Stimulated activated naive CD8-positive, alpha-beta T cell treated with anti-CD3 and anti-CD28 coated beads, Interleukin-15, Interleukin-2, amounts not matched to agents 100 U/mL and 50 U/mL, for 24 hours (primary cell): ENCODE measurements around the gene ETFA.
A peak's percentile ranks its signal among the peaks of the same experiment; 100 is the strongest.
"Not testable (repeated sequence)": the region's sequence is repeated elsewhere in the genome, so short reads cannot be mapped to it uniquely, and the experiment has no call there.

ENCODE experiments used
- ATAC-seq: fragments of 150-1000 bp; cut with Tn5 transposase; one replicate; pipeline ENCODE4 v1.10.0; 2021
- DNase-seq: peaks from one replicate; pipeline ENCODE4 v3.0.0; 2021

The ETFA gene

DNA sequence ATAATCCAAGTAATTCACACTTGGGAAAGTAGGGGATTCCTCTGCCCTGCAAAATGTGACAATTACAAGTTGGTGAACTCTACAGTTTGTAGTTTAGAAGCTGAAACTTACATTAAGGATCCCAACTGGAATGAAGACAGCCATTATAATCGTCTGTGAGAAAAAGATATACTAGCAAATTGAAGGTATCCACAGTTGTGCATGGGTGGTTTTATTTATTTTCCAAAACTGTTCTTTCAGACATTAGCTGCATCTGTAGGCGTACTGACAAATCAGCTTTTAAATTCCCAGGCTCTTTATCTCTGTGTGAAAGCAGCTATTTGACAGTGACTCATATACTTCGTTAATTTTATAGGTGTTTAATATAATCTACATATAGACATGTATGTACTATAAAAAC is 12.8 kb upstream of the ETFA start:
- no peak for ATAC-seq
- no peak for DNase-seq

GRCh38 chr15:76321602-76322001 is 10.3 kb upstream of the ETFA start:
- DNase-seq (no peak), ATAC-seq (no peak)

GRCh38 chr15:76321171-76321570 is 9.9 kb upstream of the ETFA start:
- DNase-seq (no peak), ATAC-seq (no peak)

GRCh38 chr15:76320012-76320411 is 8.7 kb upstream of the ETFA start:
- DNase-seq (no peak), ATAC-seq (no peak)

DNA sequence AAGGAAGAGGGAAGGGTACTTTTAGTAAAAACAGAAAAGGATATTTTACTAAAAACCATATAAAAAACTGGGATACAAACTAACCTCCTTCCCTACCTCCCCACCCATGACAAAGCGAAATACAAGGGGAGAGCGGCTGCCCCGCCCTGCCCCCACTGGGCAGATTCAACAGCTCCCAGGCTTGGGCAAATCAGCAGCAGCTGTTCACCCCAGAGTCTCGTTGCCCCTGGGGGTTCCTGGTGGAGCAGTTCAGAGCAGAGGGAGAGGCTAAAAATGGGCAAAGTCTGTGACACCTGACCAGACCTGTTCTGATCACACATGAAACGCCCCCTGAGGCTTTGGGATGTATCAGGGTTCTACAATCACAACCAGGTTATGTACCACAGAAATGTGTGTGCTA is 2.5 kb upstream of the ETFA start:
- DNase-seq (no peak), ATAC-seq (no peak)

- not testable (repeated sequence) for DNase-seq, ATAC-seq
Measured at GRCh38 chr15:76313175-76313567, 1.9 kb upstream of the ETFA start.

- no peak for DNase-seq
Measured at GRCh38 chr15:76312540-76313174, 1.4 kb upstream of the ETFA start.

DNA sequence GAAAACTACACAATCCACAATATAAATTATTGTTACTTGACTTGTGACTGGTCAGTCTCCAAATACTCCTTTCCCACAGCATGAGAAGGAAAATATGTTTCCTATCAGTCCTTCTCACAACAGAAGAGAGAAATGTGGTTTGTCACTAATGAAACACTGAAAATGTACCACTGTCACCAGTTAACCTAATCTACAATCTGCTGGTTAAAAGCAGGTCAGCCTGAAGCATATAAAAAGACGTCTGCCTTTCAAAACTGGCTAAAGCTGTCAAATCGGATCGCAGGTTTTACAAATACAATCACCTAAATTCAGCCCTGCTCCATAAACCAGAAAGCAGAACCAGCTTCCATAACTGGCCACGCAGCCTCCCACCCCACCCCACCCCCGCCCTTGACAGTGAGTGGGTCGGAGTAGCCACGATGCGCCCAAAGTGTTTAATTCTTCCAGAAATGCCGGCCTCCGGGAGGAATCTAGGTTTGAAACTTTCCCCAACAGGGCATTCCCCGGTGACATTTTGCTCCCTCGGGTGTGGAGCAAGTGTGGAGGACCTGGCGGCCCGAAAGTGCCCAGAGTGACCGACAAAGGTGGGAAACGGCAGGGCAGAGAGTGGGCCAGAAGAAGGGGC is 682 bp downstream of the ETFA start:
- DNase-seq: peak; percentile 30

More at GRCh38 chr15:76312540-76313174, 1.4 kb upstream of the ETFA start:
- no peak for ATAC-seq

GRCh38 chr15:76309601-76310330 is 1.5 kb downstream of the ETFA start:
- no peak for ATAC-seq
- no peak for DNase-seq

More for the DNA sequence above, 682 bp downstream of the ETFA start:
- ATAC-seq: peak; percentile 1

DNA sequence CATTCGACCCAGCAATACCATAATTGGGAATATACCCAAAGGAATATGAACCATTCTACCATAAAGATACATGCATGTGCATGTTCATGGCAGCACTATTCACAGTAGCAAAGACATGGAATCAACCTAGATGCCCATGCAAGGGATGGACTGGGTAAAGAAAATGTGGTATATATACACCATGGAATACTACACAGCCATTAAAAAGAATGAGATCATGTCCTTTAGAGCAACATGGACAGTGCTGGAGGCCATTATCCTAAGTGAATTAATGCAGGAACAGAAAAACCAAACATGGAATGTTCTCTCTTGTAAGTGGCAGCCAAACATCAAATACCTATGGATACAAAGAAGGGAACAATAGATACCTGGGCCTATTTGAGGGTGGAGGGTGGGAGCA is 7.4 kb downstream of the ETFA start:
- ATAC-seq: no peak

GRCh38 chr15:76299786-76300185 is 11.5 kb downstream of the ETFA start:
- ATAC-seq: no peak

More for the DNA sequence above, 7.4 kb downstream of the ETFA start:
- DNase-seq: no peak

DNA sequence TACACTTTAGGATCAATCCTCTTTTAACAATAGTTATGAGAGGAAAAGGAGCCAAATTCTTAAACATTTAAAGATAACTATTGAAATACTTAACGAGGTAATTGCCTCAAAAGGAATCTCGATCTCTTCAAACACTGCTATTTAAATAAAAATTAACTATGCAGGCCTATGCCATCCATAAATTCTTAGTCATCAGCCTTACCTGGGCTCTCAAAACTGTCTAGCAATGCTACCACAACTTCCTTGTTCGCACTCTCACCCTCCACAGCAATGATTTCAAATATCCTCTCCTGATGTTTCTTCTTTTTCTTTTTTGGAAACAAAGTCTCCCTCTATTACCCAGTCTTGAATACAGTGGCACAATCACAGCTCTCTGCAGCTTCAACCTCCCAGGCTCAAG is 12.3 kb downstream of the ETFA start:
- ATAC-seq (no peak), DNase-seq (no peak)

More at GRCh38 chr15:76299786-76300185, 11.5 kb downstream of the ETFA start:
- DNase-seq: no peak

- not testable (repeated sequence) for DNase-seq, ATAC-seq
Measured at GRCh38 chr15:76297951-76298350, 13.3 kb downstream of the ETFA start.

DNA sequence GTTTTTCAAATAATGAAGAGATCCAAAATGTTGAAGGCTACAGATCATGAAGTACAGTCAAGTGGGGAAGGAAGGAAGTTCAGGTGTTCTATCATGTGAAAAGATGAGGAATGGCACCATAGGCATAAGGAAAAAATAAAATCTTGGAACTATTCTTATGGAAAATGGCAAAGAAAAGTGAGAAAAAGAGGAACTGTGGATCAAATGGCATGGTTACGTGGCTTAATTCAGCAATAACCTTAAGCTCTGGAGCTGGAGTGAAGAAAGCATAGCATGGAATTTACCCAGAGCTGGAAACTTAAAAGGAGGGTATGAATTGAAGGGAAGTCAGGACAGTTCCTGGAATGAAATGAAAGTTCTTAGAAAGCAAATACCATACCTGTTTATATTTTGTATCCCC is 14.4 kb downstream of the ETFA start:
- ATAC-seq: no peak
- no peak for DNase-seq

- not testable (repeated sequence) for ATAC-seq, DNase-seq
Measured at GRCh38 chr15:76294463-76294862, 16.8 kb downstream of the ETFA start.

DNA sequence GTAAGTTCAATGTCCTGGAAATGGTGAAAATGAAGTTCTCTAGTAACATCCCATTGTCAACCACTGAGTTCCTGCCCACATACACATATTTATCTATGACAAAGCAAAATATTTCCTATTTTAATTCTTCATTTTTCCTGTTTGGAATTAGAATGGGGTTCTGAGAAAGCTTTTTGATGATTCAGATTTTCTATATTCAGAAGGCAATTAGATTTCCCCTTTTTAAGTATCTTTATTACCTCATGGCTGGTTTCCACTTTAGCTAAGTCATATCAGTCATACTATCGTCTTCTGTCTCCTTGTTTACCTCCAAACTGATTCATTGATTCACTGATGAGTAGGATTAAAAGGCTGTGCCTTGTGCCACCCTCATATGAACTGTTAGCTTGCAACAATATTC is 17.9 kb downstream of the ETFA start:
- no peak for DNase-seq

DNA sequence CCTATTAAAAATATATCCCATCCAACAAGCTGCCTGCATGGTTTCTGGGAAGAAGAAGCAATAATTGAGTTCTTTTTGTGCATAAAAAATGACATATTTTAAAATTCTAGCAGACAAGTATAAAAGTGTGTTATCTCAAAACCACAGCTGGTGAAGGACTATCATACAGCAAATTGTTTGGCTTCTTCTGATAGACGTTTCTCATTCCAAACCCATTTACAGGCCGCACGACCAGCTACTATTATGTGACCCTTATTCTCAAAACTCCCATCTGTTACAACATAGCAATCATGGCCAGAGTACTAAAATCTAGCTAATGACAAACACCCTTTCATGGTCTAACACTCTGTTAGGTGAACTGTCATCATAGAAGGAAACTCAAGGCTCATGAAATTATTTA is 21.7 kb downstream of the ETFA start:
- DNase-seq (no peak), ATAC-seq (no peak)

More for the DNA sequence above, 17.9 kb downstream of the ETFA start:
- peak; percentile 87 for ATAC-seq

DNA sequence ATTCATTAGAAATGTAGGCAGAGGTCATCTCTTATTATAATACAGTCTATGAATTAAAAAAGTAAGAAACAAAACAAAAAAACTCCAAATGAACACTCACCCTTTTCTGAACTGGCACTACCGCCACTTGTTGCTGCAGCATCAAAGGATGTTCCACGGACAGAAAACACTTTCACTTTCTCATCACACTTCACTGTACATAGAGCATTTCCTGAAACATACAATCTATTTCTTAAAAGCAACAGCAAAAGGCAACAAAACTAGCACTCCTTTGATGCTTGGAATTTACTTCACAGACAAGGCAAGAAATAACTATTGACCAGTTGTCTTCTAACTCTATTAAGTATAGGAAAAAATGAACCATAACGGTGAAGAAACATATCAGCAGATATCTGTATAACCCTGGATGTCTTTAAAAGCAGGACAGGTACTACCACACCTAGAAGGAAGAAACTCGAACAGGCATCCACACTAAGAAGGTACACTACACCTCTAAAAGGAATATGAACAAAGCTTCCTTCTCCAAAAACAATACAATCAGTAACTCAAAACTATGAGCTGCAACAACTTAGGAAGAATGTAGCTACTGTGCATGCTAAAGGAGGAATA is 24.9 kb downstream of the ETFA start:
- ATAC-seq: peak; percentile 79

GRCh38 chr15:76285241-76285825 is 25.9 kb downstream of the ETFA start:
- no peak for ATAC-seq
- DNase-seq: no peak

More for the DNA sequence above, 24.9 kb downstream of the ETFA start:
- DNase-seq: peak; percentile 8

GRCh38 chr15:76282465-76282864 is 28.8 kb downstream of the ETFA start:
- no peak for ATAC-seq
- no peak for DNase-seq

GRCh38 chr15:76278651-76279050 is 32.6 kb downstream of the ETFA start:
- DNase-seq (no peak), ATAC-seq (no peak)

GRCh38 chr15:76274821-76275220 is 36.4 kb downstream of the ETFA start:
- no peak for ATAC-seq
- DNase-seq: no peak
